ENCODE data around the gene ADAMTS19.

ADAMTS19 gene

GRCh38 chr5:129481161-129481560 lies 21.1 kb downstream of the ADAMTS19 start:
- no peak overlapping the region for H2BK120ac ChIP-seq (ENCODE audit: insufficient read depth, low read length, poor library complexity)
- no peak for DNase-seq
- H4K91ac ChIP-seq (ENCODE audit: low read depth, low read length) = no peak overlapping the region
- no peak overlapping the region for H3K4me2 ChIP-seq (ENCODE audit: low read length)
- no peak overlapping the region for H4K8ac ChIP-seq (ENCODE audit: low read depth, low read length)
- no peaks in the 10 kb centered on the region for H3K79me2 ChIP-seq (ENCODE audit: control insufficient read depth, insufficient read depth, low read length, poor library complexity)
- WGBS (ENCODE audit: extremely low coverage, insufficient coverage, insufficient read length) = no CpG with 5 or more reads among the region's 3 CpGs
- no peaks in the 10 kb centered on the region for H3K4me1 ChIP-seq (ENCODE audit: control insufficient read depth in 1 of 2, insufficient read depth in 2 of 2, low read length in 2 of 2)
- no peaks in the 10 kb centered on the region for H3K27me3 ChIP-seq (ENCODE audit: insufficient read depth, low read length)
- no peaks in the 10 kb centered on the region for H3K36me3 ChIP-seq (ENCODE audit: control insufficient read depth in 1 of 2, insufficient read depth in 2 of 2, low read length in 2 of 2)
- H3K4me3 ChIP-seq (ENCODE audit: low read depth, low read length) = no peak overlapping the region
- H4K12ac ChIP-seq (ENCODE audit: low read depth, low read length) = no peak overlapping the region
- H3K9ac ChIP-seq (ENCODE audit: low read length) = no peak overlapping the region
- H3K9me3 ChIP-seq (ENCODE audit: insufficient read depth, low read depth, low read length) = no peaks in the 10 kb centered on the region
- H2AFZ ChIP-seq (ENCODE audit: insufficient read depth, low read length, poor library complexity) = no peak overlapping the region
- H3K27ac ChIP-seq (ENCODE audit: low read depth, low read length) = no peak overlapping the region
- no peak overlapping the region for H3K4ac ChIP-seq (ENCODE audit: low read depth, low read length)
- H2AK5ac ChIP-seq (ENCODE audit: low read length) = no peak overlapping the region
- no peak overlapping the region for H2BK12ac ChIP-seq (ENCODE audit: low read length)
- no peak overlapping the region for H2BK5ac ChIP-seq (ENCODE audit: low read depth, low read length, poor library complexity)
- no peak overlapping the region for H3K14ac ChIP-seq (ENCODE audit: low read length)
- no peak overlapping the region for H3K23ac ChIP-seq (ENCODE audit: low read length)
- no peak overlapping the region for H3K18ac ChIP-seq (ENCODE audit: low read length)
- H3K79me1 ChIP-seq (ENCODE audit: low read length) = no peaks in the 10 kb centered on the region

DNA sequence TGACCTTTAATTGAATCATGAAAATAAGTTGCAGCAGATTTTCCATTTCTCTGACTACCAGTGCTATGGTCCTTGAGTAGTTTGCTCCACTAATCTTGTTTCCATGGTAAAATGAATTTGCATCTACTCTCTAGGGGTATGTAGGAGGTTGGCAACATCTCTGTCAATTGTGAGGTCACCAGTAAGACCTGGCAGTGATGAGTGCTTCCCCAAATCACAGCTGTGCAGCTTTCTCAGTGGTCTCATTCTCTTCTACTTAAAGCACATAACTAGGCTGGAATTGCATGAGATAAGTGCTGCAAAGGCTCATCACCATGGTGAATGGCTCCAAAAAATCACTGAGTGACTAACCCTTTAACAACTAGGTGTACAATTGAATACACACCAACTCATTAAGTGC lies 36.3 kb downstream of the ADAMTS19 start:
- Histone ChIP-seq H3K36me3 (ENCODE audit: control insufficient read depth in 1 of 2, insufficient read depth in 2 of 2, low read length in 2 of 2) (no peaks in the 10 kb centered on the region), H2AK5ac (ENCODE audit: low read length) (no peak overlapping the region), H3K79me2 (ENCODE audit: control insufficient read depth, insufficient read depth, low read length, poor library complexity) (no peaks in the 10 kb centered on the region), H3K4me3 (ENCODE audit: low read depth, low read length) (no peak overlapping the region), H3K9ac (ENCODE audit: low read length) (no peak overlapping the region), H4K8ac (ENCODE audit: low read depth, low read length) (no peak overlapping the region), H3K27me3 (ENCODE audit: insufficient read depth, low read length) (no peaks in the 10 kb centered on the region), H3K4ac (ENCODE audit: low read depth, low read length) (no peak overlapping the region), H3K23ac (ENCODE audit: low read length) (no peak overlapping the region), H3K79me1 (ENCODE audit: low read length) (no peaks in the 10 kb centered on the region), H2BK5ac (ENCODE audit: low read depth, low read length, poor library complexity) (no peak overlapping the region), H2BK12ac (ENCODE audit: low read length) (no peak overlapping the region), H3K27ac (ENCODE audit: low read depth, low read length) (no peak overlapping the region), H3K4me2 (ENCODE audit: low read length) (no peak overlapping the region), H4K91ac (ENCODE audit: low read depth, low read length) (no peak overlapping the region), H3K4me1 (ENCODE audit: control insufficient read depth in 1 of 2, insufficient read depth in 2 of 2, low read length in 2 of 2) (no peaks in the 10 kb centered on the region), H4K12ac (ENCODE audit: low read depth, low read length) (no peak overlapping the region), H3K14ac (ENCODE audit: low read length) (no peak overlapping the region), H3K9me3 (ENCODE audit: insufficient read depth, low read depth, low read length) (no peaks in the 10 kb centered on the region), H3K18ac (ENCODE audit: low read length) (no peak overlapping the region), H2BK120ac (ENCODE audit: insufficient read depth, low read length, poor library complexity) (no peak overlapping the region), H2AFZ (ENCODE audit: insufficient read depth, low read length, poor library complexity) (no peak overlapping the region)
- DNase-seq = no peak

- H2AK5ac ChIP-seq (ENCODE audit: low read length) = no peak overlapping the region
- no peak overlapping the region for H4K12ac ChIP-seq (ENCODE audit: low read depth, low read length)
- H3K4me2 ChIP-seq (ENCODE audit: low read length) = no peak overlapping the region
- no peak overlapping the region for H3K27ac ChIP-seq (ENCODE audit: low read depth, low read length)
- H4K91ac ChIP-seq (ENCODE audit: low read depth, low read length) = no peak overlapping the region
- no peak for DNase-seq
- no peak overlapping the region for H2AFZ ChIP-seq (ENCODE audit: insufficient read depth, low read length, poor library complexity)
- H4K8ac ChIP-seq (ENCODE audit: low read depth, low read length) = no peak overlapping the region
- H3K9me3 ChIP-seq (ENCODE audit: insufficient read depth, low read depth, low read length) = no peaks in the 10 kb centered on the region
- no peaks in the 10 kb centered on the region for H3K79me1 ChIP-seq (ENCODE audit: low read length)
- H3K27me3 ChIP-seq (ENCODE audit: insufficient read depth, low read length) = no peaks in the 10 kb centered on the region
- H3K4me3 ChIP-seq (ENCODE audit: low read depth, low read length) = no peak overlapping the region
- H3K9ac ChIP-seq (ENCODE audit: low read length) = no peak overlapping the region
- no peak overlapping the region for H3K18ac ChIP-seq (ENCODE audit: low read length)
- H3K4me1 ChIP-seq (ENCODE audit: control insufficient read depth in 1 of 2, insufficient read depth in 2 of 2, low read length in 2 of 2) = no peaks in the 10 kb centered on the region
- H2BK120ac ChIP-seq (ENCODE audit: insufficient read depth, low read length, poor library complexity) = no peak overlapping the region
- H3K14ac ChIP-seq (ENCODE audit: low read length) = no peak overlapping the region
- no peak overlapping the region for H3K4ac ChIP-seq (ENCODE audit: low read depth, low read length)
- H3K23ac ChIP-seq (ENCODE audit: low read length) = no peak overlapping the region
- no peak overlapping the region for H2BK5ac ChIP-seq (ENCODE audit: low read depth, low read length, poor library complexity)
- no peak overlapping the region for H2BK12ac ChIP-seq (ENCODE audit: low read length)
- no peaks in the 10 kb centered on the region for H3K79me2 ChIP-seq (ENCODE audit: control insufficient read depth, insufficient read depth, low read length, poor library complexity)
- WGBS (ENCODE audit: extremely low coverage, insufficient coverage, insufficient read length) = no CpG with 5 or more reads among the region's 3 CpGs
- no peaks in the 10 kb centered on the region for H3K36me3 ChIP-seq (ENCODE audit: control insufficient read depth in 1 of 2, insufficient read depth in 2 of 2, low read length in 2 of 2)
Measured at GRCh38 chr5:129496864-129497595, 36.9 kb downstream of the ADAMTS19 start.

DNA sequence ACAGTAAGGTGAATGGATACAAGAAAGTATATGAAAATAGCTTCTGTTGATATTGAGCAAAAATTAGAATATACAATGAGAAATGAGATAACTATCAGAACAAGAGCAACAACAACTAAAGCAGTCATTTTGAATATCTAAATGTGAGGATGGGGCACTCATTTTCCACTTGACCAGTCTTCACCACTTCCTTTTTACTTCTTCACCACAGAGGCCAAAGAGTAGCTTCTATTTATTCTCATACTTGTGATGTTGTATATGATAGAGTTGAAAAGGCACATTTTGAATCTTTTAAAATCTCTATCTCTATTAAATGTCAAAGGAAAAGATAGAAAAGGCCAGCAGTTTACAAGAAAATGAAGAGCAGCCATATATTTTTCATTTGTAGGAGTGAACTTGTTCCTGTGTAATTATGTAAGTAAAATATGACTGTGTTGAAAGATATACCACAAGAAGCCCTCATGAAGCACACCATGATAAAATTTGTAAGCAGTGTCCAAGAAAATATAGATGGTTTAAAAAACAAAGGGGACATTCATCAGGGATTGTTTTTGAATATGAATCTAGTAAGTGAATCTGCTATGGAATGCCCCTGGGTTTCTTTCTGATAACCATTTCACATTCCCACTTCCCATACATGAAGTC lies 39.2 kb downstream of the ADAMTS19 start:
- Histone ChIP-seq H2BK120ac (ENCODE audit: insufficient read depth, low read length, poor library complexity) (no peak overlapping the region), H3K79me2 (ENCODE audit: control insufficient read depth, insufficient read depth, low read length, poor library complexity) (no peaks in the 10 kb centered on the region), H4K91ac (ENCODE audit: low read depth, low read length) (no peak overlapping the region), H3K4me1 (ENCODE audit: control insufficient read depth in 1 of 2, insufficient read depth in 2 of 2, low read length in 2 of 2) (no peaks in the 10 kb centered on the region), H2AFZ (ENCODE audit: insufficient read depth, low read length, poor library complexity) (no peak overlapping the region), H3K27me3 (ENCODE audit: insufficient read depth, low read length) (no peaks in the 10 kb centered on the region), H3K18ac (ENCODE audit: low read length) (no peak overlapping the region), H3K9me3 (ENCODE audit: insufficient read depth, low read depth, low read length) (no peaks in the 10 kb centered on the region), H3K4me2 (ENCODE audit: low read length) (no peak overlapping the region), H3K36me3 (ENCODE audit: control insufficient read depth in 1 of 2, insufficient read depth in 2 of 2, low read length in 2 of 2) (no peaks in the 10 kb centered on the region), H4K12ac (ENCODE audit: low read depth, low read length) (no peak overlapping the region), H2BK12ac (ENCODE audit: low read length) (no peak overlapping the region), H3K4ac (ENCODE audit: low read depth, low read length) (no peak overlapping the region), H4K8ac (ENCODE audit: low read depth, low read length) (no peak overlapping the region), H2AK5ac (ENCODE audit: low read length) (no peak overlapping the region), H3K9ac (ENCODE audit: low read length) (no peak overlapping the region), H3K27ac (ENCODE audit: low read depth, low read length) (no peak overlapping the region), H3K79me1 (ENCODE audit: low read length) (no peaks in the 10 kb centered on the region), H2BK5ac (ENCODE audit: low read depth, low read length, poor library complexity) (no peak overlapping the region), H3K4me3 (ENCODE audit: low read depth, low read length) (no peak overlapping the region), H3K14ac (ENCODE audit: low read length) (no peak overlapping the region), H3K23ac (ENCODE audit: low read length) (no peak overlapping the region)
- no peak for DNase-seq

Measured in trophoblast cell (in vitro differentiated cells and primary cell).